Measurements from ENCODE around the gene CFAP251. TPM values are rescaled to one million over a fixed set of nuclear protein-coding genes. Genes with fewer than 3 reads are reported as not detected.

The CFAP251 gene
- total and polyA plus RNA-seq, 2 of the 13 experiments (the other 11 are each of a cell fraction or from before 2014, with no cell fraction given) = 0.30 to 0.42 TPM

GRCh38 chr12:122040579-122041386 lies 122.4 kb downstream of the CFAP251 start (continued):
- TF ChIP-seq ZNF318 (CRISPR knock-in tag; IDR thresholded peaks at IDR 0.05) (no peak), ZNF280D (CRISPR knock-in tag; IDR thresholded peaks at IDR 0.05) (no peak), STAT5B (CRISPR knock-in tag; IDR thresholded peaks at IDR 0.05) (no peak), KDM4B (CRISPR knock-in tag; IDR thresholded peaks at IDR 0.05) (no peak), ARID3A (IDR thresholded peaks at IDR 0.05; ENCODE audit: low read depth, low read length) (no peak), HOMEZ (CRISPR knock-in tag; IDR thresholded peaks at IDR 0.05; ENCODE audit: low read depth) (0 out of 2 replicates have a peak, but pooled peaks have one; percentile 14), SRY (CRISPR knock-in tag; IDR thresholded peaks at IDR 0.05) (no peak), KLF16 (CRISPR knock-in tag; IDR thresholded peaks at IDR 0.05) (peak in 1 of 2 experiments; percentile 22; a peak in 1 of 4 replicates), RELA (CRISPR knock-in tag; IDR thresholded peaks at IDR 0.05) (no peak), ZNF724P (CRISPR knock-in tag; IDR thresholded peaks at IDR 0.05; ENCODE audit: borderline replicate concordance) (no peak), ZNF205 (CRISPR knock-in tag; IDR thresholded peaks at IDR 0.05) (no peak), MXI1 (IDR thresholded peaks at IDR 0.05; ENCODE audit: borderline replicate concordance, low read depth, low read length) (no peak)
